PFSK-1 (cell line): ENCODE measurements around the gene KCNQ1OT1.

ENCODE experiments used
- FOXP2 ChIP-seq: optimal IDR thresholded peaks from 2 replicates; pipeline ENCODE3; 2011; ENCODE audit warnings: borderline replicate concordance, control low read depth, inconsistent platforms; ENCODE audit not compliant: insufficient read depth; ENCODE audit errors: extremely low read length, extremely low read depth
- POLR2AphosphoS5 ChIP-seq: IDR thresholded peaks from 2 replicates; pipeline ENCODE4 v1.6.1; 2012; ENCODE audit warnings: low read depth, mild to moderate bottlenecking, control low read depth, low read length, moderate library complexity
- REST ChIP-seq, 2 experiments: IDR thresholded peaks; 2 replicates each; pipeline versions ENCODE4 v1.6.1 to v1.8.0; 2011 to 2012; ENCODE audit warnings: low read depth in 2 of 2, low read length in 2 of 2, control low read depth in 1 of 2, inconsistent platforms in 1 of 2, mild to moderate bottlenecking in 1 of 2, moderate library complexity in 1 of 2; ENCODE audit not compliant: insufficient read depth in 1 of 2
- SIN3A ChIP-seq: IDR thresholded peaks from 2 replicates; pipeline ENCODE4 v1.6.1; 2012; ENCODE audit warnings: mild to moderate bottlenecking, low read length, moderate library complexity, borderline replicate concordance; ENCODE audit not compliant: insufficient read depth
- TAF1 ChIP-seq: IDR thresholded peaks from 2 replicates; pipeline ENCODE4 v1.6.1; 2012; ENCODE audit warnings: low read length, control low read depth, borderline replicate concordance; ENCODE audit not compliant: insufficient read depth

The KCNQ1OT1 gene

GRCh38 chr11:2562890-2563212 is 136.9 kb downstream of the KCNQ1OT1 start:
- TF ChIP-seq TAF1, result no peak
- no peak for TF ChIP-seq POLR2AphosphoS5
- no peak for TF ChIP-seq FOXP2
- no peak for TF ChIP-seq SIN3A
- no peak for TF ChIP-seq REST (IDR thresholded peaks at IDR 0.05; ENCODE audit: insufficient read depth in 1 of 2, low read depth in 2 of 2, low read length in 2 of 2)

GRCh38 chr11:2561696-2562581 is 137.9 kb downstream of the KCNQ1OT1 start:
- TF ChIP-seq TAF1 (no peak), SIN3A (no peak), FOXP2 (no peak), REST (IDR thresholded peaks at IDR 0.05; ENCODE audit: insufficient read depth in 1 of 2, low read depth in 2 of 2, low read length in 2 of 2) (no peak), POLR2AphosphoS5 (no peak)

GRCh38 chr11:2559527-2560311 is 140.1 kb downstream of the KCNQ1OT1 start:
- TF ChIP-seq TAF1 (no peak), REST (IDR thresholded peaks at IDR 0.05; ENCODE audit: insufficient read depth in 1 of 2, low read depth in 2 of 2, low read length in 2 of 2) (no peak), SIN3A (no peak), POLR2AphosphoS5 (no peak), FOXP2 (no peak)

- TF ChIP-seq SIN3A, result no peak
These were observed 140.8 kb downstream of the KCNQ1OT1 start for GRCh38 chr11:2558861-2559526.

GRCh38 chr11:2558397-2558796 is 141.4 kb downstream of the KCNQ1OT1 start:
- TF ChIP-seq REST (IDR thresholded peaks at IDR 0.05; ENCODE audit: insufficient read depth in 1 of 2, low read depth in 2 of 2, low read length in 2 of 2) (no peak), TAF1 (no peak), SIN3A (no peak), FOXP2 (no peak), POLR2AphosphoS5 (no peak)
